Measurements from ENCODE around the gene DIP2C.
"Not testable (repeated sequence)": the region's sequence is repeated elsewhere in the genome, so short reads cannot be mapped to it uniquely, and the experiment has no call there.

The DIP2C gene

DNA sequence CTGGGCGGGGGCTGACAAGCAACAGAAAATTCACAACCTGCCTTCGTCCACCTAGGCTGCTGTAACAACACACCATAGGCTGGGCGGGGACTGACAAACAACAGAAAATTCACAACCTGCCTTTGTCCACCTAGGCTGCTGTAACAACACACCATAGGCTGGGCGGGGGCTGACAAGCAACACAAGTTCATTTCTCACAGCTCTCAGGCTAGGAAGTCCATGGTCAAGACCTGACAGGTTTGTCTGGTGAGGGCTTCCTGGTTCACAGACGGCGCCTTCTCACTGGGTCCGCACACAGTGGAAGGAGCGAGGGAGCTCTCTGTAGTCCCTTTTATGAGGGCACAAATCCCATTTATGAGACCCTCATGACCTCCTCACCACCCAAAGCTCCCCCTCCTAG, 52.2 kb downstream of the DIP2C start:
- no peak for DNase-seq

DNA sequence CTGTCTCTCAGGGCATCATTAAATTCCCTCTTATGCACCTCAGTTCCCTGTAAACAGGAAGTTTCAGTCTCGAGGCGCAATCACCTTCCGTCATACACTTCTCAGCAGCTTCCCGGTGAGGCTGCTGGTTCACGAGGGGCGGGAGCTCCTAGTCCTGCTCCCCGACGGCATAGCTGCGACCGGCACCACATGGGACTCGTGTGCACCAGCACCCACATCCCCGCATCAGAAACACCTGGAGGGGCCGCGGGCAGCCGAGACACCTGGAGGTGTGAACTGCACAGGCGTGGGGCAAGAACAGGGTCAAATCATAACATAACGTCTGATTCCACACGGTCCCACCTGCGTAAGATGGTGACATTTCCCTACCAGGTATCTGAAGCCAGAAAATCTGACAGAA, 52.7 kb downstream of the DIP2C start:
- no peak for DNase-seq

DNA sequence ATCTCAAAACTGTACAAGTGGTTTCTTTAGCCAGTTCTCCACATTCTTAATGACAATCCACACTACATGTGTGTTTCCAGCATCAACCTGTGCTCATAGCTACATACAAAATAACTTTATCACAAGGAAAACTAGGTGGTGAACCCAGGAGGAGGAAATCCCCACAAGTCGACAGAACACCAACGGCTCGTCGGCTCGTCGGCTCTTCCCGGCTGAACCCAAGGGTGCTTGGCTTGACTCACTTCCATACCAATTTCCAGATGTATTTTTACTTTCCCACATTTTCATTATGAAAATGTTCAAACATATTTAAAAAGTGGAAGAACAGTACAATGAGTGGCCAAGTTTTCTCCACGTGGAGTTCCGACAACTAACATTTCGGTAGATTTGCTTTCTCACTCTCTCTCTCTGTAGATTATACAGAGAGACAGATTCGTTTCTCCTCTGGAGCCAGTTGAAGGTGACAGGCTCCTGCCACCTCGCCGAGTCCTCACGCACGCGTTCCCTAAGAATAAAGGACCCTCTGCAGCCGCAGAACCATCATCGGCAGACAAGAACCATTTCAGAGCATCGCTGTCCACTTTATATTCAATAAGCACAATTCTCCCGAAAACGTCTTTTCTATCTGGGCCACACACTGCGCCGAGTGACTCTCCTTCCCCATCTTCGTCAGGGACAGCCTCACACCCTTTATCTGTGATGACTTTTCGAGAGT, 53.3 kb downstream of the DIP2C start:
- no peak for DNase-seq

DNA sequence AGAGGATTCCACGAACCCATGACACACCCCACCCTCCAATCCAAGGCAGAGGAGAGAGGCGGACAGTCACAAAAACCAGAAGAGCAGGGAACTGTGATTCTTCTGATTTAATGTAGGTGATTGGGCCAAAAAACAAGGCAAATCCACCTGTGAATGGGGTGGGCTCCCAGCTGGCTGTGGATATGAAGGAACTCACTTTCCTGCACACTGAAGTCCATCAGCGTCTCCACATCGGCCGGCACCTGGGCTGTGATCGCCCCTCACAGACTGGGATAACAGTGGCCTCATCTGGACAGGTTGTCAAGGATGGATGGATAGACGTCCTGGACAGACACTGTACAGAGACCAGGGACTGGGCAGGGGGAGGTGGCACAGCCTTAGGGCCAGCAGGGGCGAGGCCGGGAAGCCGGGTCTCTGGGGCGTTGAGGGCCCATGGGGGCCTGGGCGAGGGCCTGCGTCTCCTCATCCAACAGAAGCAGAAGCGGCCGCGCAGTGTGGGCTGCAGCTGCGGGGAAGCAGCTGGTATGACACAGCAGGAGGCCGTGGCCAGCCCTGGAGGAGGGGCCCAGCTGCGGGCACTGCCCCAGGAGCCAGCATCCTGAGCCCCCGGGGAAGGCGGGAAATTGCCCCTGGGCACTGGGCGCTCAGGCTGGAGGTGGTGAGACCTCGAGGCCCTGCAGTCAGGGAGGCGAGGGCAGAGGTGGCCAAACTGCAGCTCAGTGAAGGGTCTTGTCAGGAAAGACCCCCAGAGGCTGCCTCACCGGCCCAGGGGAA, 54.2 kb downstream of the DIP2C start:
- no peak for DNase-seq

DNA sequence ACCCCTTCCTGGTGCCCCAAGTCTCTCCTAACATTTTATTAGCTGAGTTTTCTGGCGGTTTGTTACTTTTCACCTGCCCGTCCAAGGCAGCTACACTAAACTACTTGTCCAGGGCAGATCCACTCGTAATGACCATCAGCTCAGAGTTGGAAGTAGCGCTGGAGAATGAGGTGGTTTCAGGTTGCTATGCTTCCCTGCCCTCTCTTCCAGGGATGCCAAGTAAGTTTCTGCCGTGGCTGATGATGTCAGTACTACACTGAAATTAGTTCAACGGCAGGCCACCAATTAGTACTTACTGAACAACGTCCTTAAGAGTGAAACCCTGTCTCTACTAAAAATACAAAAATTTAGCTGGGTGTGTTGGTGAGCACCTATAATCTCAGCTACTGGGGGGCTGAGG, 55.2 kb downstream of the DIP2C start:
- no peak for DNase-seq

DNA sequence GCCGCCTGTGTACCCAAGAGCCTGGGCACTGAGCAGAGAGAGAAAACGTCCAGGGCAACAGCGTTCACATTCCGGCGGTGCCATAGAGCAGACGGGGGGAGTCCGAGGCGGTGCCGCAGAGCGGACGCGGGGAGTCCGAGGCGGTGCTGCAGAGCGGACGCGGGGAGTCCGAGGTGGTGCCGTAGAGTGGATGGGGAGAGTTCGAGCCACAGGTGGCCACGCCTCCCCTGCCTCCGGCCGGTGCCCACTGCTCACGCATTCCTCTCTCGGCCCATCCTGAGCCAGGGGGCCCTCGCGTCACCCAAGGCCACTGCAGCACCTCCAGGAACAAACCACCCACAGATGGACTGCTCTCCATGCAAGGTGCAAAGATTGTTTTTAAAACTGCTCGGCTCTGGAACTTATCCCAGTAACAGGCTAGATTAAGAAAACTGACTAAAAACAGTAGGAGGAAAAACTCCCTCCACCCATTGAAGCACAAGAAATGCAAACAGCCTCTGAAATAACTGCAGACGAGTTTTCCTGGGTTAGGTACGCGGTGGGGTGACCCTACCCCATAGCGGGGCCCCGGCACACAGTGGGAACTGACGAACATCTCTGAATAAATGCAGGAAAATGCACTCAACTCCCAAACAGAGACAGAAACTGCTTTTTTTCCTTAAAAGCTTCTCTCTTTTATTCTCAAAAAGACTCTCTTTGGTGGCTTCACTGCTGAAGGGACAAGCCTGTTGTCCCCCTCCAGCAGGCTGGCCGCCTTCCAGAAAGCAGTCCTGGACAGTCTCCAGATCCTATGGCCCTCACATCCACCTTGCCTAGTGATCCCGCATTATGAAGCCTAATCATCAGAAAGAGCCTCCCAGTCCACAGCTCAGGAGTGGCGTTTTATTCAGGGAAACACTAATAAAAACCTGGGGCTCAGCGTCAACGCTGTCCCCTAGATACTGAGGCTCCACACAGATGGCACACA, 55.9 kb downstream of the DIP2C start:
- DNase-seq, result no peak

DNA sequence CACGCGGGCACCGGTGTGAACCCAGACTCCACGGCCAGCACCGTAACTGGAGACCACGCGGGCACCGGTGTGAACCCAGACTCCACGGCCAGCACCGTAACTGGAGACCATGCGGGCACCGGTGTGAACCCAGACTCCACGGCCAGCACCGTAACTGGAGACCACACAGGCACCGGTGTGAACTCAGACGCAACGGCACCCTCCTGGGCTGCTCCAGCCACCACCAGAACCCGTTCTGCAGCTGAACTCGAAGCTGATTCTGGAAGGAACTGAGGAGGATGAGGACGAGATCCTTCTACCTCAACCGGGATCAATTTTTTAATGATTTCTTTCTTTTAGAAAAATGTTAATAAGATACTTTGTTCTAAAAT, 56.7 kb downstream of the DIP2C start:
- DNase-seq, result not testable (repeated sequence)

DNA sequence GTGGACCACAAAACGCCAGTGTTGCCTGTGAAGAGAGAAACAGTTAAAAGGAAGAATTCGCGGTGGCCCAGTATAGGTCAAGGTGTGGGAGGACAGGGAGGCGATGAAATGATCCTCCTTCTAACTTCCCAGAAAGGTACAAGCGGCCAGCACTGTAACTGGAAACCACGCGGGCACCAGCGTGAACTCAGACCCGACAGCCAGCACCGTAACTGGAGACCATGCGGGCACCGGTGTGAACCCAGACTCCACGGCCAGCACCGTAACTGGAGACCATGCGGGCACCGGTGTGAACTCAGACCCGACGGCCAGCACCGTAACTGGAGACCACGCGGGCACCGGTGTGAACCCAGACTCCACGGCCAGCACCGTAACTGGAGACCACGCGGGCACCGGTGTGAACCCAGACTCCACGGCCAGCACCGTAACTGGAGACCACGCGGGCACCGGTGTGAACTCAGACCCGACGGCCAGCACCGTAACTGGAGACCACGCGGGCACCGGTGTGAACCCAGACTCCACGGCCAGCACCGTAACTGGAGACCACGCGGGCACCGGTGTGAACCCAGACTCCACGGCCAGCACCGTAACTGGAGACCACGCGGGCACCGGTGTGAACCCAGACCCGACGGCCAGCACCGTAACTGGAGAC, 57.2 kb downstream of the DIP2C start:
- not testable (repeated sequence) for DNase-seq

DNA sequence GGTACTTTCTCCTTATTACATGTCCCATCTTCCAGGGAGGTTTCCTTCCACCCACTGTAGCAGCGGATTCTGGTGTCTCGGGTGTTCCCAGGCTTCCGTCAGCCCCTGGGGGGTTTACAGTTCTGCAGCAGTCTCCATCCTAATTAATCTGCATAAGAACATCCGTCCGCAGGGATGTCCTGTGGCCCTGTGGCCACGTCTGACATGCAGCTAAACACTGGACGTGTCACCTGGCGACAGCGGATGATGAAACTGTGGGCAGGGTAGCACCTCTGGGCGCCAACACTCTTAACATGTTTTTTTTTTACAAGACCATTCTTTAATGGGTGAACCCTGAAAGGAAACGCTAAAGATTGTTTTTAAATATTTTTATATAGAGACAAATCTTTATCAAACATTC, 58.2 kb downstream of the DIP2C start:
- DNase-seq, result no peak

DNA sequence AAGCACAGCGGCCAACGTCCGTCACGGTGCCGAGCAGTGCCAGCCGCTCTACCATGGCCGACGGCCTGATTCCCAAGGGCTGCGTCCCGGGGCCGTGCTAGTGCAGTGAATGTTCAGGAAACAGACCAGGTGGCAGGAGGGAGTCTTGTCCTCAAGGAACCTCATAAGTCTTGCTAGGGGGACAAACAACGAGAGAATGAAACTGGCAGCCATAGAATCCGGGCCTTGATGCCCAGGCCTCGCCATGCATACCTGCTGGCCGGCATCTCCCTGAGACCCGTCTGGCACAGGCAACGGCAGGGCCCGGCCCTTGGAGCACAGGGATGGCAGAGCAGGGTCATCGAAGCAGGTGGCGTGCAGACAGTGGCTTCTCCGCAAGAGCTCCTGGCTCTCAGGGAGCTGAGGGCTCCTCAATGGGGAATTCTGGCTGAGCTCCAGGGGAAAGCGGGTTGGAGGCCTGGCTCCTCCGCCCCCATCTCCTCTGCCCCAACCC, 58.8 kb downstream of the DIP2C start:
- no peak for DNase-seq

DNA sequence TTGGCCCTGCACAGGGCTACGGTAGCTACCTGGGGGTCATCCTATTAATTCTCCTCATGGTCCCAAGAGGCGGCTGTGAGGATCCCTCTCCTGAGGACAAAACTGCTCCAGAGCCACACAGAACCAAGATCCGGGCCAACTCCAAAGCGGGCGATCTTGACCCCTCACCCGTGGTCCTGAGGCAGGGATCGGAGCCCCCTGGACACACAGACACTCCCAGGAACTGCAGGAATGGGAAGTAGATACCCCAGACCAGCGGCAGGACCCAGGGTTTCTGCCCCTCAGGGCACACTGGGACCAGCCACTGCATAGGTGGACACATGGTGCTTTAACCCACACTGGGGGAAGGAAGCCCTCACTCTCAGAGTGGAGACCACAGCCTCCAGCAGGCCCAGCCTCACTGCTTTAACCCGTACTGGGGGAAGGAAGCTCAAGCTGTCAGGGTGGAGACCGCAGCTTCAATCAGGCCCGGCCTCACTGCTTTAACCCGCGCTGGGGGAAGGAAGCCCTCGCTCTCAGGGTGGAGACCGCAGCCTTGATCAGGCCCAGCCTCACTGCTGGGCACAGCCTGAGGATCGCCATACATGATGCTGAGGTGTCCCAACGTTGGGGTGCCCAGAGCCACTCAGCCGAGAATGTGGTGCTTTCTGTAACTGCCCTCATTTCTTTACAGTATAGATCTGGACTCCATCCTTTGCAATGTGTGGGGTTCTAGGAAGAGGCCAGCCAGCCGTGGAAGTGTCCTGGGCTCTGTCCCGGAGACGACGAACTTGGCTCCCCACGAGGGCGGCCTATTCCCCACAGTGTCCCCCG, 60.1 kb downstream of the DIP2C start:
- DNase-seq, result no peak

DNA sequence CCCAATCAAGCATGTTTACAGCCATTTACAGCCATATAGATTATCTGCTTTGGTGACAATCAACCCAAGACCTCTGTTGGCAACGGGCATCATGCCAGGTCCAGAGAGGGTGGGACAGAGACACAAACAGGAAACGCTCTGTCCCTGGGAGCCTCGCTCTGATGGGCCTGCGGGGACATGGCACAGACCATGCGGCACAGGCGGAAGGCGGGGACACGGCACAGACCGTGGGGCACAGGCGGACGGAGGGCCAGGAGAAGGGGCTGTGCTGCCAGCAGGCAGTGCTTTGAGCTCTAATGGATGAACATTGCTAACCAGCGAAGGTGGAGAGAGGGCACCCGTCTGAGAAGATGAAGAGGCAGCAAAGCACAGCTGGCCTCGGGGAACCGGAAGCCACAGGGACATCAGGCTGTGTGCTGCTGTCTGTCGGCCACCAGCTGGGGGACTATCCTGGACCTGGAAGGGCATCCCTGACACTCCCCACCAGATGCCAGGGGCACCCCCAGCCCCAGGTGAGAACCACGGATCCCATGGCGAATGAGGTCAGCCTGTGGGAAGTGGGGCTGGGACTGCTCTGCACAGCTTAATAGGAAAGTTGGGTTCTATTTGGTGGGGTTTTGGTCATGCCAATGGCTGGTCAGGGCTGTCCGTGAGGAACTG, 61.0 kb downstream of the DIP2C start:
- no peak for DNase-seq

DNA sequence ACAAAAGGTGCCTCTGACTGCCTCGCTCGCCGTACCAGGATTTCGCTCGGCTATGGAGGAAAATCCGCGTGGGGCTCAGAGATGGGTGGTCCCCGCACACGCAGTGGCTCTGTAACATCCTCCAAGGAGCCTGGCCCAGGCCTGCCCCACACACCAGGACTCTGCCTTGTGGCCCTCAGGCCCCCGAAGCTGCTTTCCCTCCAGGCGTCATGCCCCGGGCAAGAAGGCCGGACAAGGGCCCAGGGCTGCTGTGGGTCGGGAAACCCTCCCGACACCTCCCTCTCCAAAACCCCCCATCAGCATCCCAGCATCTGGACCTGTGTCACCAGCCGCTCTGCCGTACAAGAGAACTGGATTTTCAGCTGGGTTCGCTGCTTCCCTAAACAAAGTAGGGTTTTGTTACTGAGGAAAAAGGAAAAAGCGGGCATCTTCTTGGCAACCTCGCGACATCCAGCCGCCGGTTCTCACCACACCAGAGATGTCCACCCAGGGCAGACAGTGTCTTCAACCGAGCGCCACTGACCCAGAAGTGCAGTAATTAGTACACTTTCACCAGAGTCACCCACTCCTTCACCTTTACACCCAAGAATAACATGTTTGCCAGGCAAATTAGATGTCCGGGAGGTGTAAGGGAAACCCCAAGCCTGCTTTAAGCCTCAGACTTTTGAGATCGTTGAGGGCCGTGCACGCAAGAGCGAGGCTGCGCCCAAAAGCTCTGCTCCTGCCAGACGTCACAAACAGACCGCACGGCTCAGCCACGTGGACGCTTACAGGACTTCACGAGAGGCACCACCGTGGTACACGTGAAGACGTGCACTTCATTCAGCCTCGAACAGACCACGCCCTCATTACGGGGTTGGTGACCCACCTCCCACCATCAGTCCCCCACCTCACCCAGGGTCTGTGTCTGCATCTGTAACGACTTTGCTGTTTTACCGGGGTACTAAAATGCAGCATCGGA, 62.2 kb downstream of the DIP2C start:
- no peak for DNase-seq

DNA sequence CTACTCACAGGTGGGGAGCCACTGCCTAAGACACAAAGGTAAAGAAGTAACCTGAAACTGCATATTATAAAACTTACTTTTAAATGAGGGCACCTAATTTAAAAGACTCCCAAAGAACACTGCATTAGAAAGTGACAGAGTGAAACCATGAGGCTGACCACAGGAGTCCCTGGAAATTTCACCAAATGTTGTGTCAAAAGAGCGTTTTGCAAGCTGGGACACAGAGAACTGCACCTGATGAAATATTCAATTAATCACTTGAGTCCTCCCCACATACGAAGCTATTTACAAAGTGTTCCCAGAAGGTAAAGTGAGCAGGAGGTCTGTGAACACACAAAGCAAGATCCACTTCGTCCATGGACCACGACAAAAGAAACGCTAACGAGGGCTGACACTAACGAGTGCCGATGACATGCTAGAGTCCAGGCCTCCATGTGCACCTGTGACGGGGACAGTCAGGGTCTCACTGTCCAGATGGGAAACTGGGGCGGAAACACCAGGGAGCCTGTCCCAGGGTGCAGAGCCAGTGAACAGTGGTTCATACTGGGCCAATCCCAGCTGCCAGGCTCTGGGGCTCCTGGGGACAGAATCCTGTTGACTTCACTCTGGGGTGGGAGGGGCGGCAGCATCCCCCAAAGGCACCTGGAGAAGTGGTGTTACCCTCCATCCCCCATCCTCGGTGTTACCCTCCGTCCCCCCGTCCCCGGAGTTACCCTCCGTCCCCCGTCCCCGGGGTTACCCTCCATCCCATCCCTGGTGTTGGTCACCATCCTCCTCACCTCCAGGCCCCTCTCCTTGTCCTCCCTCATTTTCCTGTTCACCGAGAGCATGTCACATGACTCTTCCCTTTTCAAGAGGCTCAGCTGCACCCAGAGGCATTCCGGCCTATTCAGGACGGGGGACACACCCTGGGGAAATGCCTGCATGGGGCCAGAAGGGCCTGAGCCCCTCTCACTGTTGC, 63.4 kb downstream of the DIP2C start:
- no peak for DNase-seq

DNA sequence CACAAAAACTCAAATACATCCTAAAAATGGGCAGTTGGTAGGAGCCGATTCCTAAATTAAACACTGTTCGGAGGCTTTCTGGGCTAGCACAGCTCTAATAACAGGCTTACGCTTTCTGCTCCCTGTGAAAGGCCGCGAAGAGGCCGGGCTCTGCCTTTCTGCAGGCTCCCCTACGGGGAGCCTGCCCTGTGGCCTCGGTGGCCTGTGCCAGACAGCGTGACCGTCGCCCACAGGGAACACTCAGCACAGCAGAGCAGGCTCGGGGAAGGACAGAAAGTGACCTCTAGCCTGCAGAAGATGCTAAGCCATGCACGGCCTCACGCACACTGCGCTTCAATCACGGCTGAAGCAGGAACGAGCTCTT, 64.2 kb downstream of the DIP2C start:
- DNase-seq, result no peak

DNA sequence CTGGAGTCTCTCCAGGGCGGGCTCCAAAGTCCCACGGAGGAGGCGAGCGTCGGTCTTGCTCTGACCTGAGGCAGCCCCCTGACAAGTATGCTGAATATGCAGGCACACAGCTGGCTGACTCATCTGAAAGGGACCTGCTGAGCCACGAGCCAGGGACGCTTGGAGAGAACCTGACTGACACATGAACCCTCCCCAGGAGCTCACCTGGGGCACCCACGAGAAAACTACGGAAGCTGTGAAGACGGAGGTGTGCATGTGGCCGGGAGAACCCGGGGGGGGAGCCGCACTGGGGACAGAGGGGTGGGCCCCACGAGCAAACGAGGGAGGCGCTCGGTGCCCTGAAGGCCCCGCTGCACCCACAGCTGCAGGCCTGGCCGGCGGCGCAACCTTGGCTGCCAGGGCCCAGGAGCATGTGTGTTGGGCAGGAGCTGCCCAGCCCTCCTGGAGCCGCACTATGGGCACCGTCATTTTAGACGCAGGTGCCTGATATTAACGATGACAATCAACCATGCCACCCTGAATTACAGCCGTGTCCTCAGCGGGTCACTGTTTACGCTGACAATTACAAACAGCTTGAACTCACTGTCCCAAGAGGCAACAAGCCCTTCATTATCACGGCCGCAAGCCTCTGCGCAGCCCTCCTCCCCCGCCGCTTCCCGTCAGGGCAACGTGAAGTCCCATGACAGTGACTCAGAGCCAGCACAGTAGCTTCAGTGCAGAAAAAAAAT, 64.7 kb downstream of the DIP2C start:
- DNase-seq, result no peak

DNA sequence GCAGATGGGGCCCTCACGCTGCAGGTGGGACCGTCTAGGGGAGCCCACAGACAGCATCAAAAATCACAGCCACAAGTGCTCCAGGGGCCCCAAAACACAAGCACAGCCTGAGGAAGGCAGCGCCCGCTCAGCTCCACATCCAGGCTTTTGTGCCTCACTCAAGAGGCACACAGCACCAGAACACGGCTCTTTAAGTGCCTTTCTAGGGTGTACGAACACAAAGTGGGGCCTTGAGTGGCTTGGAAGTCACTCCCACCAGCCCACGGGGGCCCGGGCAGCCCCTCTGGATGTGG, 65.2 kb downstream of the DIP2C start:
- DNase-seq, result no peak
